Measurements from ENCODE around the gene KISS1R.
A peak's percentile ranks its signal among the peaks of the same experiment; 100 is the strongest.

KISS1R gene

DNA sequence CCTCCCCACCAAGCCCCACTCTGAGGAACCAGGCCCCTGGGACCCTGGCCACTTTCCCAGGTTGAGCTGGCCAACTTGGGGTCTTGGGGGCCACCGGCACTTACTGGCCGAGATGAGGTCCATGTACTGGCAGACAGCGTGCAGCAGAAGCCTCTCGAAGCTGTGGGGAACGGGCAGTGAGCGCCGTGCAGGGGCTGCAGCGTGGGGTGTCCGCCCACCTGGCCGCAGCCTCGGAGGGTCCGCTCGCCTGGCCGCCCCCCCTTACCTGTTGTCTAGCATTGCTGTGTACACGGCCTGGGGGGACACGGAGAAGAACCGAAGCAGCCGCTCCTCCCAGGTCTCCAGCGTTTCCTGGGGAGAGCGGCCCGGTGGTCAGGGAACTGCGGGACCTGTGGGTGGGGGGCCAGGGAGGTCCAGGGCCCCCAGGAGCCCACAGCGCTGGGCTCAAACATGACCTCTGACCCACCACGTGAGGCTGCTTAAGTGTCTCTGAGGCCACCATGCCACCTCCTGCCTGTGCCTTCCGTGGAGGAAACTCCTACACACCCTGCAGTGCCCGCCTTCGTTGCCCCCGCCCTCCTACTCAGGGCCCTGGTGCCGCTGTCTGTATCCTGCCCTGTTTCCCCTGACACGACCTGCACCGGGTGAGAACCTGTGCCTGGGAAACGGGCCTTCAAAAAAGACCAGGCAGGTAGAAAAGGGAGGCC is 17.6 kb upstream of the KISS1R start:
- no peak for DNase-seq (ENCODE audit: low spot score)

DNA sequence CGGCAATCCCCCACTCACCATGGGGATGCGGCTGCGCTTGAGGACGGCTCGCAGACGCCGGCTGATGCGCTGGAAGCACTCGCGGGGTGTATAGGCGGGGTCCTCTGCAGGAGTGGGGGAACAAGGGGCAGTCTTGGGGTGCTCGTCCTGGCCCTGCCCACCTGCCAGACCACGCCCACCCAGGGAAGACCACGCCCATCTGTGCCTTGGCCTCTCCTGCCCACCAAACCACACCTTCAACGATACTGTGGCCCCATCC is 17.2 kb upstream of the KISS1R start:
- no peak for DNase-seq (ENCODE audit: low spot score)

- no peak for DNase-seq (ENCODE audit: low spot score)
Observed at GRCh38 chr19:900302-901111, 16.6 kb upstream of the KISS1R start.

GRCh38 chr19:901216-902092 is 15.7 kb upstream of the KISS1R start:
- no peak for DNase-seq (ENCODE audit: low spot score)

- no peak for DNase-seq (ENCODE audit: low spot score)
Observed at GRCh38 chr19:902093-902370, 15.1 kb upstream of the KISS1R start.

- DNase-seq (ENCODE audit: low spot score) = no peak
Observed at GRCh38 chr19:902446-903226, 14.5 kb upstream of the KISS1R start.

GRCh38 chr19:903266-903797 is 13.8 kb upstream of the KISS1R start:
- DNase-seq (ENCODE audit: low spot score) = no peak

GRCh38 chr19:904545-904944 is 12.6 kb upstream of the KISS1R start:
- DNase-seq (ENCODE audit: low spot score) = no peak

DNA sequence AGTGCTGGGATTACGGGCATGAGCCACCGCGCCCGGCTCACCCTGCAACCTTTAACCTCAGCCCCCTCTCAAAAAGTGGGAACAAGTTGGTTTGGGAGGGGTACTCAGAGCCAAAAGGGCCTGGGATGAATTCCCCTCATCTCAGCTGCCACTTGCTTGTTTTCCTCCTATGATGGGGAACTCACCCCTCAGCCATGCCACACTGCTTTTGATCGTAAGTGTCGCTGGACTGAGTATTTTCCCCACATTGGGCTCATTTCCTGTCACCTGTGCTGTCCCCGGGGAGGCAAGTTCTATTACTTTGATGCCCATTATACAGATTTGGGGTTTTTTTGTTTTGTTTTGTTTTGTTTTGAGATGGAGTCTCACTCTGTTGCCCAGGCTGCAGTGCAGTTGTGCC is 10.7 kb upstream of the KISS1R start:
- DNase-seq (ENCODE audit: low spot score) = no peak

DNA sequence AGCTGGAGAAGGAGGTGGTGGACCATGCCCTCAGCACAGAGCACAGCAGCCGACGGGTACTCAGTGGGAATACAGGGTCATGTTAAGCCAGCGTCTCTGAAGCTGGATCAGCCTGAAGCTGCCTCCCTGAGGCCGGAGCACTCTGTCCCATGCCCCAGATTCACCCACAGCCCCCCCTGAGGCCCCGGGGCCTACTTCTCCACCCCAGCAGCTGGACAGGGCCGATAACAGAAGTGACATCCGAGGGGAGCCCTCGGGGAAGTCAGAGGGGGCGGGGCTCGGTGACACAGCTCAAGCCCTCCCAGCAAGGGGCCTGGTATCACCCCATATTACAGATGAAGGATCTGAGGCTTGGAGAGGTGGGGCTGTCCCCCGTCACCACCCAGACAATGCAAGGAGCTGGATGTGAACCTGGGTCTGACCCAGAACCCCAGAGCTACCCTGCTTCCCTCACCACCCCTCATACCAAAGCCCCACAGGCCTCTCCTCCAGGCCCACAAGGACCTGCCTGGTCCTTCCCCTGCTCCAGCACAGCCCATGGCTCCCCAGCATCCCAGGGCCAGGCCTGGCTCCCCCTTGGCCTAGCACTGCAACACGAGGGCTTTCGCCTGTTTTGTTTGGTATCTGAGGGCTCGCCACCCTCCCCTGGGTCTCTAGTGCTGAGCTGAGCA is 9.8 kb upstream of the KISS1R start:
- no peak for DNase-seq (ENCODE audit: low spot score)

GRCh38 chr19:911197-912033 is 5.7 kb upstream of the KISS1R start:
- no peak for DNase-seq (ENCODE audit: low spot score)

DNA sequence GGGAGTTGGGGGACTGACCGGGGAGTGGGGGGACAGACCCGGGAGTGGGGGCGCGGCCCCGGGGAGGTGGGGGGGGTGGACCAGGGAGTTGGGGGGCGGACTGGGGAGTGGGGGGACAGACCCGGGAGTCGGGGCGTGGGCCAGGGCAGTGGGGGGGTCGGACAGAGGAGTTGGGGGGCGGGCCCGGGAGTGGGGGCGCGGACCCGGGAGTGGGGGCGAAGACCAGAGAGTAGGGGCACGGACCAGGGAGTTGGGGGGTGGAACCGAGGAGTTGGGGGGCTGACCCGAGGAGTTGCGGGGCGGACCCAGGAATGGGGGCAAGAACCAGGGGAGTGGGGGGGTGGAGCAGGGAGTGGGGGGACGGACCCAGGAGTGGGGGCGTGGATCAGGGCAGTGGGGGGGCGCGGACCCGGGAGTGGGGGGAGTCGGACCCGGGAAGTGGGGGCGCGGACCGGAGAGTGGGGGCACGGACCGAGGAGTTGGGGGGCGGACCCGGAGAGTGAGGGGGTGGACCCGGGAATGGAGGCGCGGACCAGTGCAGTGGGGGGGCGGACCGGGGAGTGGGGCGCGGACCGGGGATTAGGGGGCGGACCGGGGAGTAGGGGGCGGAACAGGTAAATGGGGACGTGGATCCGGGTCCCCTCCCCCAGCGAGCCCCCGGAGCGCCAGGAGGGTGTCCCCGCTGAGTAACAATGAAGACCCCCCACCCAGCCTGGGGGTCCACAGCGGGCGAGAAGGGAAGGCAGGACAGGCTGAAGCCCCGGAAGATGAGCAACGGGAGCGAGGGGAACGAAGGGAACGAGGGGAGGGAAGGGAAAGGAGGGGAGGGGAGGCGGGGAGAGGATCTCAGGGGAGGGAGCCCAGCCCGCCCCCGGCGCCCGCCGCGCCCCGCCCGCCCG is 4.7 kb upstream of the KISS1R start:
- DNase-seq (ENCODE audit: low spot score) = no peak

GRCh38 chr19:913080-913748 is 3.9 kb upstream of the KISS1R start, which contains the start of gene R3HDM4:
Gene R3HDM4, minus strand, starts transcription at chr19:913219. Its CDS starts 62 bp downstream, at chr19:913157.
- DNase-seq (ENCODE audit: low spot score) = peak; percentile 93

DNA sequence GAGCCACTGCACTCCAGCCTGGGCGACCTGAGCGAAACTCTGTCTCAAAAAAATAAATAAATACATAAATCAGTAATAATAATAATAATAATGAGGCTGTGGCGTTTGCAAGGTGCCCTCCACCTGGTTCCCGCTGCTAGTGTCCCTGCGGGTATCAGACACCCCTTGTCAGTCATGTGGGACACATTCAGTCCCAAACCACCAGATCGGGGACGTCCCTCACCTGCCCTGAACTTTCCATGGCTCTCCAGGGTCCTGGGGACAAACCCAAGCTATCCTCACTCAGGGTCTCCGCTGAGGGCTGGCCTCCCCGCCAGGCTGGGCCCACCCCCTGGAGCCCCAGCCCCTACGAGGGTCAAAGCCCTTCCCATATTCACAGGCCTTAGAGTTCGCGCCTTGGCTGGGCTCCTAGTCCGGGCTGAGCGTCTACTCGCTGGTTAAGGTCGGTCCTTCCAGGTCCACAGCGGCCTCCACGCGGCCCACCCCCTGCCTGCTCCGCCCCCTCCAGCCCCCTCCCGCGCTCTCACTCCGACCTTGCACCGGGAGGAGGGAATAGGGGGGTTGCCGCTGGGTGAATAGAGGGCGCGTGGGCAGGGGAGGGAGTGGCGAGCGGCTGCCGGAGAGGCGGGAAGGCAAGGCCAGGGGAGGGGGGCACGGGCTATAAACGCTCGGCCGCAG is 349 bp upstream of the KISS1R start:
- no peak for DNase-seq (ENCODE audit: low spot score)

- DNase-seq (ENCODE audit: low spot score) = no peak
Observed at GRCh38 chr19:918152-918437, 962 bp downstream of the KISS1R start.

GRCh38 chr19:918481-919198 is 1.5 kb downstream of the KISS1R start:
- DNase-seq (ENCODE audit: low spot score) = no peak

DNA sequence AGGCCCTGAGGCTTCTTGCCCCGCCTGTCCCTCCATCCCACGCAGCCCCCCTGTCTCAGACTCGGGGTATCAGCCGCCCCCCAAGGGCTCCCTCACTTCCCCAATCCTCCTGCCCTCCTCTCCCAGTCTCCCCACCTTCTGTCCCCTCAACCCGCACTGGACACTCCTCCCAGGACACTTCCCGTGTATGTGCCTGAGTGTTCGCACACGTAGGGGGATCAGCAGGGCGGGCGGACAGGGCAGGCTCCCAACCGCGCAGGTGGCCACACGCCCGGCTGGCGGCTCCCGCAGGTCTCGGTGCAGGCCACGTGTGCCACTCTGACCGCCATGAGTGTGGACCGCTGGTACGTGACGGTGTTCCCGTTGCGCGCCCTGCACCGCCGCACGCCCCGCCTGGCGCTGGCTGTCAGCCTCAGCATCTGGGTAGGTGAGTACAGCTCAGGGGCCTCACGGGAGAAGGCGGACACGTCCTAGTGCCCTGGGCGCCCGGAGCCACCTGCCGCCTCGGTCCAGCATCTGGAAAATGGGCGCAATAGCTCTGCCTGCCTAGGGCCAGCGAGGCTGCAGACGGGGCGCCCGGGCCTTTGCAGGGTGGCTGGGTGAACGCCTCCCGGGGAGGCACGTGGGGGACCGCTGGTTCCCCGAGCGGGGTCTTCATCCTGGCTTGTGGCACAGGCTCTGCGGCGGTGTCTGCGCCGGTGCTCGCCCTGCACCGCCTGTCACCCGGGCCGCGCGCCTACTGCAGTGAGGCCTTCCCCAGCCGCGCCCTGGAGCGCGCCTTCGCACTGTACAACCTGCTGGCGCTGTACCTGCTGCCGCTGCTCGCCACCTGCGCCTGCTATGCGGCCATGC is 2.3 kb downstream of the KISS1R start:
- no peak for DNase-seq (ENCODE audit: low spot score)
